CD4-positive, alpha-beta T cell treated with Interleukin-17A for 4 hours (primary cell): Measurements from ENCODE around the gene PSMA8.
"Not testable (repeated sequence)": the region's sequence is repeated elsewhere in the genome, so short reads cannot be mapped to it uniquely, and the experiment has no call there.

Experiments
- DNase-seq: peaks from one replicate; pipeline ENCODE4 v3.0.0-alpha.2; 2020; ENCODE audit warnings: mixed read lengths

The PSMA8 gene

DNA sequence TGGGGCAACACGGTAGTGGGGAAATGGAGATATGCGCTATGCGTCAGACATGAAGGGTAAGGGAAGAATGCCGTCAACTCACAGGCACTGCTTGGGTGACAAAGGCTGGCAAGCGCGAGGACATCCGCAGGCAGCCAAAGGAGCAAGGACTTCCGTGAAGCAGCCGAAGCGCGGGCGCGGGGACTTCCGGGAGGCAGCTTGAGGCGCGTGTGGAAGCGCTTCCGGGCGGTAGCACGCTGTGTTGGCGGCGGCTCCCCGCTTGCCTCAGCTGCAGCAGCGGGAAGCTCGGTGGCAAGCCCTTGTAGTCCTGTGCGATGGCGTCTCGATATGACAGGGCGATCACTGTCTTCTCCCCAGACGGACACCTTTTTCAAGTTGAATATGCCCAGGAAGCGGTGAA, at the start of gene PSMA8:
TSS of gene PSMA8 (plus strand) at position 218 of the 400 bp plus-strand sequence. CDS start at position 315, 97 bp downstream.
- DNase-seq: peak; percentile 70

DNA sequence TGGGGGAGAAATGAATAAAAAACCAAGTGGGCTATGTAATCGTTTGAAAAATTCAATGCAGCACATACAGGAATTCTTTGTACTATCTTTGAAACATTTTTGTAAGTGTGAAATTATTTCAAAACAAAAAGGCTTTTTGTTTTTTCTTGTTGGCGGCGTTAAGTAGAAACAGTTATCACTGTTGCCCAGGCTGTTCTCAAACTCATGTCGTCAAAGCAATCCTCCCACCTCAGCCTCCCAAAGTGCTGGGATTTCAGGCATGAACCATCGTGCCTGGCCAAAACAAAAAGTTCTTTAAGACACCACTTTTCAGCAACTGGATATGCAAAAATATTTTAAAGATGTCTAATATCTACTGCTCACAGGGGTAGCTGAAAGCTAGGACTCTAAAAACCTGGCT, 48.6 kb upstream of the PSMA8 start:
- DNase-seq: no peak

GRCh38 chr18:26086959-26087358, 46.7 kb upstream of the PSMA8 start:
- DNase-seq: no peak

DNA sequence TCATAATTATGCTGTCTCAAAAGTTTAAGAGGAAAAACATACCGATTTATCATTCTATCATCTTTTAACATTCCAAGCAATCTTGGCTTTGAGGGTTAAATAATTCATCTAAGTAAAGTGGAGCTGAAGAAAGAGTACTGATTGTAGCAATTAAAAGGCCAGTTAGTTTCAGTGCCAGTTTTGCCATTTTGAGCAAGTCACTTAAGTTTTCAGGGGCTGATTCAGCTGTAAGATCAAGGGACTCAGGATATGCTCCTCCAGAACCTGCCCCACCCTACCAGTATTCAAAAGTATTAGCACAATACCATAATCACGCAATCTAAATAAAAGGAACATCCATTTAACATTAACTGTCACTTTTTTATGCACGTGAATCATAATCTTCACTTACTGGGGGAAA, 45.2 kb upstream of the PSMA8 start:
- DNase-seq: no peak

DNA sequence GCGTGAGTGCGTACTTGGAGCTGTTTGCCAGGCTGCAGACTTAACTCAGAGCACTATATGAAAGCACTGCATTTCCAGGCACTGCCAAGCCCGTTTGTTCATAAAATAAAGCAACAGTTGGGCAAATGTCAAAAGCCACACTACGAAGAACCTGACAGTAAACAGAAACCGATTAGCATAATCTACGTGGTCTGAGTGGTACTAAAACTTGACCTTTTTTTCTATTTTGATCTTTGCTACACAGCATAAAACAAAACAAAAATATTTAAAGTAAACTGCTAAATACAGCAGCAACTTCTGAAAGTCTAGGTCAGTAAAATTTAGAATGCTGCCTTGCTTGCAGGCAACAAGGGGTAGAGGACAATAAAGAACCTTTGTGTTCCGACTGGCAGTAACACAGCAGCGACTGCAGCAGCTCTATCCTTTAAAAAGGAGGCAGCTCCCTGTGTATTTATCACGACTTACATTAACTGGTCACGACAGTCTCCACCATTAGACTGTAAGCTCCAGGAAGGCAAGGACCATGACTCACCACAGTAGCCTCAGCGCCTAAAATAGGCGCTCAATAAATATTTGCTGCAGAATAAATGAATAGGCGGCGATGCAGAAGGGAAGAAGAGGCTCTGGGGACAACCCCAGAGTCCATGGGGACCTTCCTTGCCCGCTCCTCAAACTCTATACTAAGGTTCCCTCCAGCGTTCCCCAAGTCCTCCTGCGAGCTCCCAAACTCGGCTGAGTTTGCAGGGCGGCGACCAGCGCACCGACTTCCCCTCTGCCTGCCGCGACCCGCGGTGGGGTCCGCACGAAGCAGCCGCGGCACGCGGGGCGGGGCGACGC, 44.2 kb upstream of the PSMA8 start:
- DNase-seq: peak; percentile 6

DNA sequence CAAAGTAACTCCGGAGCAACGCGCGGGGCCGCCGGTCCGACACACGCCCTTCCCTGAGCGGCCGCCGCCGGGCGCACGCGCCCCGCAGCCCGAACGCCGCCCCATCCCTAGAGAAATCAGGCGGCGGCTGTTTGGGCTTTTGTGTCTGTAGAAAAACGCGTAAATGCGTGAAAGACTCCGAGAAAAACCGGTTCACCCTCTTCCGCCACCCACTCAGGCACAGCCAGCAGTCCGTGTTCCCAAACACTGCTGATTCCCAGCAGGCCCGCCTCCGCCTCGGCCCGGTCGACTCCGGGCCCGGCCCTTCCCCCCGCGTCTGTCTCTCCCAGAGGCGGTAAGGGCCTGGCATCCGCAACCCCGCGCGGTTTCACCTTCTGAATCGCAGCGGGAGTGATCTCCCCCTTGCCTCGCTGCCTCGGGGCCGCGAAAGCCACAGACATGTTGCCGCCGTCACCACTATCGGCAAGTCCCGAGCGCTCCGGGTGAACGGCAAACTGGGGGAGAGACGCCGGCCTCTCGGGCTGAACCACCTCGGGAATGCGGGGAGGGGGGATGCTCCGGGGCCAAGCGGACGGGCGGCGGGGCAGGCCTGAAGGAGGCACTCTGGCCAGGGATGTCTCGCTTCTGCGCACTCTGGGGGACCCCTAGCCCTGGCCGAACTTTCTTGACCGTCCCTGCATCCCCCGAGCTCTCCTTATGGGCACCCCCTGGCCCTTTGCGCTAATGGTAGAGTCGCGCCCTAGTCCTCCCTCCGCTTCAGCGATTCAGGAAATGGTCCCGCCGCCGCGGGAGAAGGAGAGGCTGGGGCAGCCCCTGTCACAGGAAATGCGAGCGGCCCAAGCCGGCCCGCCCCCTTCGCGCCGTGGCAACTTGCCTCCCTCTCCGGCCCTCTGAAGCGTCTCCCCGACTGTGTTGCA, 43.3 kb upstream of the PSMA8 start, which contains the start of gene SS18:
TSS of gene SS18 (minus strand) at position 484 of the 917 bp plus-strand sequence. CDS start at position 440, 44 bp downstream.
- DNase-seq: peak; percentile 92

- DNase-seq: no peak
Measured at GRCh38 chr18:26091047-26091630, 42.5 kb upstream of the PSMA8 start.

- no peak for DNase-seq
Measured at GRCh38 chr18:26096852-26097251, 36.8 kb upstream of the PSMA8 start.

DNA sequence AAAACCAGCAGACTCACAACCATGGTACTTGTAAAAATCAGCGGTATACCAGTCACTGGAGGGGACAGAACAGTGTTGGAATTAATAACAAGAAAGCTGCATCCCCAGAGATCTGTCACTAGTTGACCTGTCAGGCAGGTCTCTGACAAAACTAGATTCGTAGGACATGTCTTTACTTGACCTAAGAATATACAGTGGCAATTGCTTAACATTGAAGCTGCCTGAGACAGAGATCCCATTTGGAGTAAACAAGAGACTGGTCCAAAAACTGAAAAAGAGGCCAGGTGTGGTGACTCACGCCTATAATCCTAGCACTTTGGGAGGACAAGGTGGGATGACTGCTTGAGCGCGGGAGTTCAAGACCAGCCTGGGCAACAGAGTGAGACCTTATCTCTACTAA, 36.1 kb upstream of the PSMA8 start:
- no peak for DNase-seq

- DNase-seq: peak; percentile 58
Measured at GRCh38 chr18:26103579-26103978, 30.1 kb upstream of the PSMA8 start.

DNA sequence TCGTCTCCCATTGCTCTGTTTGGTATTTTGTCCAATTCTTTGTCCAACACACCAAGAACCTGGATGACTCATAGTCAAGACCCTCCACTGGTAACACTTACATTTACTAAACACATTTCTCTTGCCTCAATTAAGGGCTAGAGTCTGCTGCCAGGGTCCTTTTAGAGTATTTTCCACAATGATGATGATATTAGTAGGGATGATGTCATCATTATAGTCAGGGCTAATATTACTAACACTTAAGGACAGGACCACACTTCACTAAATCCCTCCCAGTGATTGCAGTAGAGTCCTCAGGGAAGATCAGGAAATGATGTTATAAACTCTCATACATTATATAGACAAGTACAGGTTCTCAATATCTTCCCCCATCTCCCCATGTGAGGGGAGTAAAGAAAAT, 29.6 kb upstream of the PSMA8 start:
- no peak for DNase-seq

GRCh38 chr18:26119246-26119645, 14.4 kb upstream of the PSMA8 start:
- no peak for DNase-seq

DNA sequence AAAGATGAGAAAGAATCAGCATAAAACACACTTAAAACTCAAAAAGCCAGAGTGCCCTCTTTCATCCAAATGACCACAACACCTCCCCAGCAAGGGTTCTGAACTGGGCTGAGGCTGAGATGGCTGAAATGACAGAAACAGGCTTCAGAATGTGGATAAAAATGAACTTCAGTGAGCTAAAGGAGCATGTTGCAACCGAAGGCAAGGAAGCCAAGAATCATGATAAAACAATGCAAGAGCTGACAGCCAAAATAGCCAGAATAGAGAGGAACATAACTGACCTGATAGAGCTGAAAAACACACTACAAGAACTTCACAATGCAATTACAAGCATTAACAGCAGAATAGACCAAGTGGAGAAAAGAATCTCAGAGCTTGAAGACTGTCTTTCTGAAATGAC, 12.2 kb upstream of the PSMA8 start:
- DNase-seq: no peak

- not testable (repeated sequence) for DNase-seq
Measured at GRCh38 chr18:26121994-26122393, 11.7 kb upstream of the PSMA8 start.

DNA sequence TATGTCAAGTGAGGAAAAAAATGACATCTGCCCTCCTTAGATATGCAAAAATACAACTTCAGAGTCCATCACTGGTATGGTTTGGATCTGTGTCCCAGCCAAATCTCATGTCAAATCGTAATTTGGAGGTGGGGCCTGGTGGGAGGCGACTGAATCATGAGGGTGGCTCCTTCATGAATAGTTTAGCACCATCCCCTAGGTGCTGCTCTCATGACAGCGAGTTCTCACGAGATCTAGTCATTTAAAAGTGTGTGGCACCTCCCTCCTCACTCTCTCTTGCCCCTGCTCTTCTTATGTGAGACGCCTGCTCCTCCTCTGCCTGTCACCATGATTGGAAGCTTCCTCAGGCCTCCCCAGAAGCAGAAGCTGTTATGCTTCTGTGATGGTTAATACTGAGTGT, 5.9 kb upstream of the PSMA8 start:
- DNase-seq: no peak

- not testable (repeated sequence) for DNase-seq
Measured at GRCh38 chr18:26128192-26128591, 5.5 kb upstream of the PSMA8 start.

DNA sequence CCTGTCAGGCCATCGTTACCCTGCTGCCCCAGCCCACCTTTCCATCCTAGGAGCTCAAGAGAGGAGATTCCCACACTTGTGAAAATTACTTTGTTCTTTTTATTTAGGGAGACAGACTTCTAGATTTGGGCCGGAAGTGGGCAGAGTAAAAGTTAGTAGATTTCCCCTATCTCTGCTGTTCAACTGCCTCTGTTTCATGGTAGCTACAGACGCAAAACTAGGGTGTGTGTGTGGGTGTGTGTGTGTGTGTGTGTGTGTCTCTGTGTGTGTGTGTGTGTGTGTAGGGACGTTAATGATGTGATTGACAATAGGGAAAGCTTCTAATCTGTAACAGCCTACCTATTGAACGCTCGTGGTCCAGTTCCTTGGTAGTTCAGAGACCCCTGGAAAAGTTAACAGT, 438 bp downstream of the PSMA8 start:
- DNase-seq: peak; percentile 4

DNA sequence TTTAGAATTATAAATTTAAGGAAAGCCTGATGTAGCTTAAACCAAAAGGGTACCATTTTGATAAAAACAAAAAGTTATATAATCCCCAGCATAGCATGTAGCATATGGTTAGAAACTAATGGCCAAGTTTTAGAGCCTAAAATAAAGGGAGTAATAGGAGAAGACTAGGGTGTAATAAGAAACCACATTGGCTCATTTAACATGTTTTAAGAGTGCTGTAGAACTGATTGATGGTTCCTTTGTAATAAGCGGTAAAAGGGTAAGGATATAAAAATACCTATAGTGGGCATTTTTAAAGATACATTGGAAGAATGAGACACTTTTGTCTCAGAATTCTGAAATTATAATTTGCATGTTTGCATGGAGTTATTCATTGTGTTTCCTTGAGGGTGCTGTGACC, 1.9 kb downstream of the PSMA8 start:
- DNase-seq: no peak

DNA sequence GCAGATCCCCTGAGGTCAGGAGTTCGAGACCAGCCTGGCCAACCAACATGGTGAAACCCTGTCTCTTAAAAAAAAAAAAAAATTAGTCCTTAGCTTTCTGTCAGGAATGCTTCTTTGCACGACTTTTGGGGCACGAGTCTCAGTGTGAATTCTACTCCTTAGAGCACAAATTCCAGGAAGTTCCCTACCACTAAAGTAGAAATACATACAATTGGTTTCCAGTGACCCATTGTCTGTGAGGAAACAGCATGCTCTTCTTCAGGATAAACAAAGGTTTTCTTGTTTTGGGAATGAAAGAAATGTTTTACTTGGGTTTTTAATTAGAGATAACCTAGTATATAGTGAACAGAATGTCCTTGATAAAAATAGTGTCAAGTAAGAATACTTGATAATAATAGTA, 23.7 kb downstream of the PSMA8 start:
- DNase-seq: no peak

- DNase-seq: no peak
Measured at GRCh38 chr18:26159353-26159752, 25.7 kb downstream of the PSMA8 start.

DNA sequence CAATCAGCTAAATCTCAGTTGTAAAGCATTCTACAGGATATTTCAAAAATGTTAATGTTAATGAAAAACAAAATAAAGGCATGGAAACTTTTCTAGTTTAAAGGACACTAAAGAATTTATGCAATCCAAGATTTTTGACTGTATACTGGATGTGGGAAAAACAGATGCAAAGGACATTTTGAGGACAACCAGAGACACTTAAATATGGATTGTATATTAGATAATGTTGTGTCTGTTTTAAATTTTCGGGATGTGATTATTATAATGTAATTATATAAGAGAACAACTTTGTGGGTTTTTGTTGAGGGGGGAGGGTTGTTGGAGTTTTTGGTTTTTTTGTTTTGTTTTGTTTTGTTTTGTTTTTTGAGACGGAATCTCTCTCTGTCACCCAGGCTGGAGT, 30.9 kb downstream of the PSMA8 start:
- no peak for DNase-seq

DNA sequence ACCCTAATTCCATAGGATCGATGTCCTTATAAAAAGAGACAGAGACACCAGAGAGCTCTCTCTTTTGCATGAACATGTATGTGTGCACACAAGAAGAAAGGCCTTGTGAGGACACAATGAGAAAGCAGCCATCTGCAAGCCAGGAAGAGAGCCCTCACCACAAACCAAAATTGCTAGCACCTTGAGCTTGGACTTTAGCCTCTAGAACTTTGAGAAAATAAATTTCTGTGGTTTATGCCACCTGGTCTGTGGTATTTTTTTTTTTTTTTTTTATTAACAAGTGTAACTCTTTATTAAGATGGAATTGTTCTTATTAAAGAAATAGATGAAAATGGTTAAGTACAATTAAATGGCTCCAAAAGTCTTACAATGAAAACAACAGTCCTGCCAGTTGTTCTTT, 33.9 kb downstream of the PSMA8 start:
- not testable (repeated sequence) for DNase-seq

- no peak for DNase-seq
Measured at GRCh38 chr18:26175481-26175880, 41.8 kb downstream of the PSMA8 start.
